Prostate gland (tissue), 2 donors: ENCODE data around the gene IPP.

Experiments
- POLR2A ChIP-seq: fragments of 450-650 bp; IDR thresholded peaks from one replicate; pipeline ENCODE4 v1.6.1; 2016; ENCODE audit warnings: antibody characterized with exemption, mild to moderate bottlenecking
- POLR2AphosphoS5 ChIP-seq: sonication (generic); formaldehyde crosslinking; IDR thresholded peaks from one replicate; pipeline ENCODE4 v1.6.1; 2017; ENCODE audit warnings: antibody characterized with exemption
- TF ChIP-seq, protein P1 (sequence below), 4 experiments: fragments of 200-600 bp in 2 of 4; fragments of 450-650 bp in 2 of 4; sonication (generic) in 2 of 4; IDR thresholded peaks; 1 replicate in 3 of 4; 2 replicates in 1 of 4; pipeline ENCODE4 v1.5.1; 2016 to 2019; ENCODE audit warnings: antibody characterized with exemption in 4 of 4, mild to moderate bottlenecking in 2 of 4, moderate library complexity in 2 of 4

DNA sequence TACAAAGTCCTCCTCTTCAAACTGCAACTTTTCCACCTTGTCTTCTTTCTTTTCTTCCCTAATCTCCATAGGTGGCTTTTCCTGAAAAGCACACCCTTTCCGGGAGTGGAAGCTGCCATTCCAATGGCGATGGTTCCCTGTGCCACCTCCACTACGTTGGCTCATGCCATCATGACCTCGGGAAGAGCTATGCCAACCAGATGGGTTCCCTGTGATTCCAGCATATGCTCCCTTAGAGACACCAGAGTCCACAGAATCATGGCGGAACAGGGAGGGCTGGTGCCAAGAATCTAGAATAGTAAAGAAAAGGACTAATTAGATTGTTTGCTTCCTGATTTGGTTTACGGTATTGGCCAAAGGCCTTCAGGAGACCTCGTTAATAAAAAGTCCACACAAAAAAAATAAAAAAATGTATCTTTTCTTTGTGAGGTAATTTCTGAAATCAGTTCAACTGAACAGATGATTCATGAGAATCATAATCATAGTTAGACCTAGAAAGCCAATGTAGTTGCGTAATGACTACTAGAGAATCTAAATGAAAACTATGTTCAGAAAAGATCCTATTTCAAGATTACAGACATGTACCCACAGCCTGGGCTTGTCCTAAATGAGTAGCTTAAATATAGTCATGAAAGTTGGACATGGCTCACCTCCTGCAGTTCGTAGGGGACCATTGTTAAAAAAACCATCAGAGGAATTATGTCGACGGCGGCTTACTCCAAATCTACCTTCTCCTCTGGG is 95.7 kb downstream of the IPP start:
- TF ChIP-seq, protein P1, sequence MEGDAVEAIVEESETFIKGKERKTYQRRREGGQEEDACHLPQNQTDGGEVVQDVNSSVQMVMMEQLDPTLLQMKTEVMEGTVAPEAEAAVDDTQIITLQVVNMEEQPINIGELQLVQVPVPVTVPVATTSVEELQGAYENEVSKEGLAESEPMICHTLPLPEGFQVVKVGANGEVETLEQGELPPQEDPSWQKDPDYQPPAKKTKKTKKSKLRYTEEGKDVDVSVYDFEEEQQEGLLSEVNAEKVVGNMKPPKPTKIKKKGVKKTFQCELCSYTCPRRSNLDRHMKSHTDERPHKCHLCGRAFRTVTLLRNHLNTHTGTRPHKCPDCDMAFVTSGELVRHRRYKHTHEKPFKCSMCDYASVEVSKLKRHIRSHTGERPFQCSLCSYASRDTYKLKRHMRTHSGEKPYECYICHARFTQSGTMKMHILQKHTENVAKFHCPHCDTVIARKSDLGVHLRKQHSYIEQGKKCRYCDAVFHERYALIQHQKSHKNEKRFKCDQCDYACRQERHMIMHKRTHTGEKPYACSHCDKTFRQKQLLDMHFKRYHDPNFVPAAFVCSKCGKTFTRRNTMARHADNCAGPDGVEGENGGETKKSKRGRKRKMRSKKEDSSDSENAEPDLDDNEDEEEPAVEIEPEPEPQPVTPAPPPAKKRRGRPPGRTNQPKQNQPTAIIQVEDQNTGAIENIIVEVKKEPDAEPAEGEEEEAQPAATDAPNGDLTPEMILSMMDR (IDR thresholded peaks at IDR 0.05), result no peak
- TF ChIP-seq POLR2AphosphoS5 (no peak), POLR2A (no peak)
